GM19468 (cell line): ENCODE data around the gene SPARC.
A peak's percentile ranks its signal among the peaks of the same experiment; 100 is the strongest.

Experiments used
- ATAC-seq: cut with Tn5 transposase; IDR thresholded peaks from one replicate; pipeline ENCODE4 v1.9.1; 2021; ENCODE audit warnings: mild to moderate bottlenecking, moderate library complexity, moderate number of reproducible peaks; ENCODE audit not compliant: unreplicated experiment; ENCODE audit errors: extremely low read depth

Gene SPARC

GRCh38 chr5:151631941-151632340, 54.8 kb downstream of the SPARC start:
- ATAC-seq, result no peak

- no peak for ATAC-seq
Observed at GRCh38 chr5:151630088-151630487, 56.6 kb downstream of the SPARC start.

DNA sequence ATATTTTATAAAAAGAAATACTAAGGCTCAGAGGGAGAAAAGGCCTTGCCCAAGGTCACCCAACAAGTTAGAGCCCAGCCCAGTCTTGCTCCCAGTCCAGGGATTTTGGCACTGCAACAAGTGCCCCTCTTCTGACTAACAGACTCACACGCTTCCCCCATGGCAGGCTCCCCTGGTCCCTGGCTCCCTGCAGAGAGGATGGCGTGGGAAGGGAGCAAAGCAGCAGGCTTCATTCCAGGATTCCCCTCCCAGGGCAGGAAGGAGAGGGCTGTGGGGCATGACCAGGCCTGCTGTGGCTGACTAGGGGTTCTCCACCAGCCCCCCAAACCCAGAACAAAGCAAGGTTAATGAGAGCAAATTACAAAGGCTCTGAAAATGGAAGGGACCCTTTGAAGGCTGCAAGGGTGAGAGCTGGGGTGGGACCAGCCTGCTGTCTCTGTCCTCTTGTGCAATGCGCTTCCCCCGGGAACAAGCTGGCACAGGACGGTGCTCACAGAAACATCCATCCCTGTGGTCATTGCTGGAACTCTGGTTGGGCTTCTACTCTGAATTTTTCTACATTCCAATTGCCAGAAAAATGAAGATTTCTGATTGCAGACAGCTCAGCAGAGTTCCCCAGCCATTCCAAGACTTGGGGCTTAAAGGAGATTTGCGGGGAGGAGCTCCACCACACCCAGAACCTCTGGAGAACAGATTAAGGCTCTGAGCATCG, 58.4 kb downstream of the SPARC start:
- ATAC-seq, result no peak

GRCh38 chr5:151627650-151628049, 59.1 kb downstream of the SPARC start:
- ATAC-seq, result no peak

DNA sequence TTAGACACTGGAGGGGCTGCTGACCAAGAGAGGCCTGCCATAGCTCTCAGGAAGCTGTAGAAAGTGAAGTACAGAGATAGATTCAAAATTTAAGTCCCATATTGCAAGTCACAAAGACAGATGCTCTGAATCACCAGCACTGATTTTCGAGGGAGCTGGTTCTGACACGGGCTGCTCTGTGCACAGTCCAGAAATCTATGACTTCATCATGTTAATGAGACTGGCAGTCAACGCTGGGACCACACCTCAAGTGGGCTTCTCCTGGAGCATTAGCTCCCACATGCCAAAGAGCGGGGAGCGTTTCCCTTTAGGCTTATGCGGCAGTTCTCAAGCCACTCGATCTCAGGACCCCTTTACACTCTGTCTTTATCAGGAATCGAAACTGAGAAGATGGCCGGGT, 61.4 kb downstream of the SPARC start:
- no peak for ATAC-seq

DNA sequence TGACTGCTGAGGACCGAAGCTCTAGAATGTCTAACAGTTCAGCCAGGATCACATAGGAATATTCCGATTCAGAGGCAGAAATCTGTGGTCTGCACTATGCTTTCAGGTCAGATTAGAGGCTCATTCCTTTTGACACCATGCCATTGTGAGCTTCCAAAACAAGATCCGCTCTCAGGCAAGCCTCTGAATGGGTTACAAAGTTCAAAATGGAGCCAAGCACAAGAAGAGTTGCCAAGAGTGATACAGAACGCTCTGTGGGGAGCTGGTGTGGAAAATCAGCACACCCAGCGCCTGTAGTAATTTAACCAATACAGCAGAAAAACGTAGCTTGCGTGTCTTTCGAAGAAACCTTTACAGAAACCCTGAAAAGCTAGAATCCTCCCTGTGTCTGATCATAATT, 62.2 kb downstream of the SPARC start:
- ATAC-seq, result no peak

GRCh38 chr5:151622367-151623088, 64.2 kb downstream of the SPARC start:
- no peak for ATAC-seq

- no peak for ATAC-seq
Observed at GRCh38 chr5:151620461-151620840, 66.3 kb downstream of the SPARC start.

- no peak for ATAC-seq
Observed at GRCh38 chr5:151619812-151620460, 66.8 kb downstream of the SPARC start.

- no peak for ATAC-seq
Observed at GRCh38 chr5:151618907-151619306, 67.8 kb downstream of the SPARC start.

DNA sequence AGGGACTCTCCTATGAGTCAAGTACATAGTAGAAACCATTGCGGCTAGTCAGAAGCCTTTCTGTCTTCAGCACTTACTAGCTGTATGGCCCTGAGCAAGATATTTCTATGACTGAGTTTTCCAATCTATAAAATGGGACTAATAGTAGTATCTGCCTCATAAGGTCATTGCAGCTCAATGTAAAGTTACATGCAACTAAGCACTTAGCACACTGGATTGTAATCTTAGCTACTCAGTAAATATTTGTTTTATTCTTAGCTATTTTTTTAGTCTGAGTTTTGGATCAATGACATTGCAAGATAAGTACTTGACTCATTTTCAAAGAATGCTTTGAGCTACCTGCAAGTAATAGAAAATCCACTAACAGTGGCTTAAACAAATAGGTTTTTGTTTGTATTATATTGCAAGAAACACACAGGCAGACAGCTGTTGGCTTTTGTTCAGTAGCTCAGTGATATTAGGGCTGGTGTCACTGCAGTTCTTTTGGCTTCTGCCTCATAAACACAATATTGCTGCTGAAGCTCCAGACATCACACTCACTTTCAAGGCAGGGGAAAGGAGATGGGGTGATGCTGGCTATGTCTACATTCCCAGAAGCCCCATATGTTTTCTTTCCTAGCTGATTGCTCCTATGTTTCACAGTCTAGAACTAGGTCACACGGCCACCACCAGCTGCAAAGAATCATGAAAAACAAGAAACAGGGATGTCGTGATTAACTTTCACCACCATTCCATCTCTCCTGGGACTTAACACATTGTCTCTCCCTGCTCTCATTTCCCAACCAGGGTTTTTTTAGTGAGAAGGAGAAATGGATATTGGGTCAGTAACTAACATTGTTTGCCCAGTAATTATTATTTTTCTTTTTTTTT, 68.6 kb downstream of the SPARC start:
- no peak for ATAC-seq

GRCh38 chr5:151617383-151617840, 69.3 kb downstream of the SPARC start:
- no peak for ATAC-seq

DNA sequence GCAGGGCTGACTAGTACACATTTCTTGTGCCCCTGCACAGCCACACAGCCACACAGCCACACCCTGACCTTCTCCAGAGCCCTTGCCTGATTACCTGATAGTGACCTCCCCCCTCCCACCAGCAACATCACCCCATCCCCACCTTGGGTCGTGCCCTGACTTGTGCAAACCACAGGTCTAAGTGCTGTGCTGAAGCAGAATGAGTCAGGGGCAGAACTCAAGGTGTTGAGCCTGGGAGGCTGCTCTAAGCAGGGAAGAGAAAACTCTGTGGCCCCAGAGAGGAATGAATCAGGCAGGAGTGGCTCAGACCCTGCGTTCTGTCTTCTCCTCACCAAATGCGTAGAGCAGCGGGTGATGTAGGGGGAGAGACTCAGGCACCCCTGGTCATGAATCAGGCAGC, 71.3 kb downstream of the SPARC start:
- no peak for ATAC-seq

DNA sequence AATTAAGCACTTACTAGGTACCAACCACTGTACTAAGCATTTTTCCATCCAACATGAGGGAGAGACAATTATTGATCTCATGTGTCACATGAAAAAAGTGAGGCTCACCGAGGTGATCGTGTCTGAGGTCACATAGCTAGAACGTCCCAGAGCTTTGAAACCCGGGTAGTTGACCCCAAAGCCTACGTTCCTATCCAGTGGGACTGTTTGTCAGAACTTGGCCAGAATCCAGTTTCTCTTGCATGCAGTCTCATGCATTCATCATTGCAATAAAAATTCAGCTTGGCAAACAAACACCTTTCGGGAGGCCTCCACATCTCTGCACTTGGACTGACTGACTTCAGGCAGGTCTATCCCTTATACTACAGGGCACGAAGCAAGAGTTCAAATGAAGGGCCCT, 72.2 kb downstream of the SPARC start:
- ATAC-seq, result no peak

GRCh38 chr5:151612689-151613427, 73.9 kb downstream of the SPARC start:
- peak; percentile 95 for ATAC-seq

GRCh38 chr5:151611127-151611775, 75.5 kb downstream of the SPARC start:
- ATAC-seq, result no peak
